HG03342 (cell line): ENCODE results near the gene SUPT20H.
"Not testable (repeated sequence)": the region's sequence is repeated elsewhere in the genome, so short reads cannot be mapped to it uniquely, and the experiment has no call there.

ENCODE experiments used
- ATAC-seq: cut with Tn5 transposase; IDR thresholded peaks from one replicate; pipeline ENCODE4 v1.9.1; 2021; ENCODE audit warnings: mild to moderate bottlenecking, moderate library complexity; ENCODE audit not compliant: unreplicated experiment

The SUPT20H gene

DNA sequence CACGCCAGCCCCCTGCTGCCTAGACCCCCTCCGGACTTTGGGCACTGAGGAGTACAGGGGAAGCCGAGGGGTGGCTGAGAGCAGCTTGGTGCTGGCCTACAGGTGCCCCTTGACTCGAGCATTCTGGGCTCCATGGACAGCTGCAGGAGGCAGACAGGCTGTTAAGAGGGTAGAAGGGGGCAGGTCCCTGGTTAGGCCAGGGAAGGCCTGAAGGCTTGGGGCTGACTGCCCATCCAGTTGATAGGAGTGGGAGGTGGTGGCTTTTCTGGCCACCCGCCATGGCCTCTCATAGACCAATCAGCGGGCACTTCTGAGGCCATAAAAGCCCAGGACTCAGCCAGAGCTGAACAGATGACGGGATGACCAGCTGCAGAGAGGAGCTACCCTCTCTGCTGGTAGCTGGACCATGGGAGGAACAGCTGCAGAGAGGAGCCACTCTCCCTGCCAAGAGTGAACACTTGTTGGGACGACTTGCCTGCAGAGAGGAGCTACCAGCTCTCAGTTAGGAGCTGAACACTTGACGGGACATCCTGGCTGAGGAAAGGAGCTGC lies 10.7 kb upstream of the SUPT20H start:
- ATAC-seq, result no peak

DNA sequence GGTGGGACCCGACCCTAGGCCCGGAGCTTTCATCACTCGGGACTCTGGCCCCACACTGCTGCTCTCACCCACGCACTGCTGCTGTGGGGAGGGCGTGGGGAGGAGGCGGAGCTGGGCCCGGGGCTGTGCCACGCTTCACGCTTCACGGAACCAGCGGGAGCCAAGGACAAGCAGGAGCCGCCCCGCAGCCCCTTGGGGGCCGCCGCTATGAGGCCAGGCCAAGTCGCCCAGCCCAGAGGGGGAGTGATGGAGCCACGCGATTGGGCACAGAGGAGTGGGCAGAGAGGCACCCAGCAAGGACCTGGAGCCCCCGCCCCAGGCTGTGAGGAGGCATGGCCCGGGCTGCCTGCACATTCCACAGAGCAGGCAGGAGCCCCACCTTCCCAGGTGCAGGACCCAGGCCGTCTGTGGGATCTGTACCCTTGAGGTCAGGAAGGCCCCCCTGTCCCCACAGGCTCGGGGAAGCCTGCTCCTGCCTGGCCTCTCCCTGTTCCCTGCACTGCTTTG lies 10.2 kb upstream of the SUPT20H start:
- no peak for ATAC-seq

DNA sequence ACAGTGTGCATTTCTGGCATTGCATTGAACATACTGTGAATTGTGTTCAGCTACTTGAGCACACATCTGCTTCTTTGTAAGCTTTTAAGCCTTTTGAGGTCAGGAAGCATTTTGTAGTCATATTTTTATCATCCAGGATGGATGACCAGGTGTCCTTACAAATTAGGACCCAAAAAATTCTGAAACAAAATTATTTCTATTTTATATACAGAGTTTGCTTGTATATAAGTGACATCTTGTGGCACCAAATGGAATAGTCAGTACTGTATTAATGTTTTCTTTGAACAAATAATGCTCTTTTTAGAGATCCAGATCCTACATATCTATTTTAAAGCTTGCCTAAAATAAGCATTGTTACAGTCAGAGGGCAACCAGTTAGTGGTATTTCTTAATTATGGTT lies 9.5 kb upstream of the SUPT20H start:
- ATAC-seq, result no peak

DNA sequence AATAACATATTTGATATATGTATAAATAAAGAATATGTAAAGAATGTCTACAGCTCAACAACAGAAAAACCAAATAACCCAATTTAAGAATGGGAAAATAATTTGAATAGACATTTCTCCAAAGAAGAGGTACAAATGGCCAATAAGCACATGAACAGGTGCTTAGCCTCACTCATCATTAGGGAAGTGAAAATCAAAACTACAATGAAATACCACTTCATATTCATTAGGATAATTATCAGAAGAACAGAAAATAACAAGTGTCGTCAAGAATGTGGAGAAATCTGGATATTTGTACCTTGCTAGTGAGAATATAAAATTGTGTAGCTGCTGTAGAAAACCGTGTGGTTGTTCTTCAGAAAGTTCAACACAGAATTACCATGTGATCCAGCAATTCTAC lies 8.4 kb upstream of the SUPT20H start:
- ATAC-seq, result peak; percentile 50

DNA sequence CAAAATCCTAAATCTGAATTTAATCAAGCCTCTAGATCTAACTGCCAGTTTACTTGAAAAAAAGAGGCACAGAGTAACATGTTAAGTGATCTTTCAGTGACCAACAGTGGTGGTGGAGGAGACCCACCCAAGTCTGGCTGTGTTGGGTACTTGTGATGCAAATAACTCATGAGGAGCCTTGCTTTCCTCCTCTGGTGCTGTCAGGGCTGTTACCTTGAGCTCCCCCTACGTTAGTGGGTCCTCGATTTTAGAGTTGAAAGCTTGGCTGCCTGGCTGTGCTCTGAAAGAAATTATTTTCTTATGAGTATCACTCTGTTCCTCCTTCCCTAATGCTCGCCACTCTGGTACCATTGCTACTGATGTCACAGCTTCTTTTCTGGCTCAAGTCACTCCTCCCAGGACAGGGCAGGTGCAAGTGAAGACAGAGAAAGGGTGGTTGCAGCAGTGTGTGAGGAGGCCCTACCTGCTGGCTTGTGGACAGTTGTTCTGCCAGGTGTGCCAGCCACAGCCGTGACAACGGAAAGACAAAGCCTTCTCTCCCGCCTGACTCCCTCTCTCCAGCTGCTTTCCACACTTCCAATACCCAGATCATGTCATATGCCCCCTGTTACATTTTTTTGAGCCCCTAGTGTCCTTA lies 6.5 kb upstream of the SUPT20H start:
- no peak for ATAC-seq

DNA sequence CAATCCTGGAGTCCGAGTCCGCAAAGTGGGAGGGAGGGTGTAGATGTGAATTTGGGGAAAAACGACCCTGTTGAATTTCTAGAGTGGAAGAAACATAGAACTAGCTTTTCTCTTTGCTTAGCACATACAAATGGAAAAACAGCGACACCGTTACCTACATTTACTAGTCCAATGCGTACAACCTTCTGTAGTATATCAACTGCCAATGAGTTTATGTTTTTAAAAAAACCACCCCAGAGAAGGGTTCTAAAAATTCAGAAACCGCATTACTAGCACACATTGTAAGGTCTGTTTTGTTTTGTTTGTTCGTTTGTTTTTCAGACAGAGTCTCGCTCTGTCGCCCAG lies 332 bp upstream of the SUPT20H start:
- ATAC-seq, result peak; percentile 24

DNA sequence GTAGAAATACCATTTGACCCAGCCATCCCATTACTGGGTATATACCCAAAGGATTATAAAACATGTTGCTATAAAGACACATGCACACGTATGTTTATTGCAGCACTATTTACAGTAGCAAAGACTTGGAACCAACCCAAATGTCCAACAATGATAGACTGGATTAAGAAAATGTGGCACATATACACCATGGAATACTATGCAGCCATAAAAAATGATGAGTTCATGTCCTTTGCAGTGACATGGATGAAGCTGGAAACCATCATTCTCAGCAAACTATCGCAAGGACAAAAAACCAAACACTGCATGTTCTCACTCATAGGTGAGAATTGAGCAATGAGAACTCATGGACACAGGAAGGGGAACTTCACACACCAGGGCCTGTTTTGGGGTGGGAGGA lies 3.3 kb downstream of the SUPT20H start:
- ATAC-seq, result not testable (repeated sequence)

DNA sequence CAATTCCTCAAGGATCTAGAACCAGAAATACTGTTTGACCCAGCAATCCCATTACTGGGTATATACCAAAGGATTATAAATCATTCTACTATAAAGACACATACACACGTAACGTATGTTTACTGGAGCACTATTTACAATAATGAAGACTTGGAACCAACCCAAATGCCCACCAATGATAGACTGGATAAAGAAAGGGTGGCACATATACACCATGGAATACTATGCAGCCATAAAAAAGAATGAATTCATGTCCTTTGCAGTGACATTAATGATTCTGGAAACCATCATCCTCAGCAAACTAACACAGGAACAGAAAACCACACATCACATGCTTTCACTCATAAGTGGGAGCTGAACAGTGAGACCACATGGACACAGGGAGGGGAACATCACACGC lies 6.4 kb downstream of the SUPT20H start:
- not testable (repeated sequence) for ATAC-seq

DNA sequence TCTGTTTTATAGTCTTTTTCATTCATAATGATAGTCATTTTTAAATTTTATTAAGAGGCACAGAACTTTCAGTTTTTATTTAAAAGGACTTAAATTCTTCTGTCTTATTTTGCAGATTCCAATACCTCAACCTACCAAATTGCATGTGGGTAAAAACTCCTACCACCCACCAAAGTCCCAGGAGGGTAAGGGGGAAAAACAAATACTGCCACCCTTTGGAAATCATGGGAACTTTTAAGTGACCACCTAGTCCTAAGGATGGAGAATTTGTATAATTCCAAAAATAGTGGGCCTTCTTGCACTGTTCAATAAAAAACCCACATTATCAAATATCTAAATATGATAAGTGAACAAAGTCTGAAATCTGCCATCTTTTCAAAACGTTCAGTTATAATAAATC lies 9.7 kb downstream of the SUPT20H start:
- no peak for ATAC-seq

DNA sequence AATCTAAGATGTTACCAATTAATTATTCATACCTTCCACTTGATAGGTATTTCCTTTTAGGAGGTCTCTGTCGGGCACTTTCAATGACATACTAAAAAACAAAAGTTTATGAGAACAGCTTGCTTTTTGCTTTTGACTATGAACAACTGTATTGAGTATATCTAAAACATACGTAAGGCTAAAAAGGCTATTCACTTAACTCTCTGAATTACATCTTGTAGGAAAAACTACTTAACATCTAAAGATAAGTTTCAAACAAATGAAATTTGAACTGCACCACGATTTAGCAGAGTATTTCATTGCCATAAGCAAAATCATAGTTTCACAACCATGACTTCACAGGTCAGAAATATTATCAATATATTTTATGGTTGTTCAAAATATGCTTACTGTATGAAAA lies 11.6 kb downstream of the SUPT20H start:
- ATAC-seq, result no peak

DNA sequence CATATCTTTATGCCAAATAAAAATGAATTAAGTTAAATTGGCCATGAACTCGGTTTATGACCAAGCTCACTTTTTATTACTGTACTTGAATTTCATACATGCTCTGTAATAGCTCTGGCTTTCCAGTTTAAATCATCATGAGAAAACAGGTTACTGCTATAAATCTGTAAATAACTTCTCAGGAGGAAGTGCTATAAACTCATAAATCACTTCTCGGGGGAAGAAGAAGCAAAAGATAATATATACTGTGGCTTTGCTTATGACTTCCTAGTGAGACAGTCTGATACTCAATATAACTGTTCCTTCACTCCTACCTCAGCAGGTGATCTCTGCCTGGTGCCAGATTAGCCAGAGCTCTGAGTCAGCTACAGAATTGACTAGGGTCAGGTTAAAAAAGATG lies 12.5 kb downstream of the SUPT20H start:
- no peak for ATAC-seq

DNA sequence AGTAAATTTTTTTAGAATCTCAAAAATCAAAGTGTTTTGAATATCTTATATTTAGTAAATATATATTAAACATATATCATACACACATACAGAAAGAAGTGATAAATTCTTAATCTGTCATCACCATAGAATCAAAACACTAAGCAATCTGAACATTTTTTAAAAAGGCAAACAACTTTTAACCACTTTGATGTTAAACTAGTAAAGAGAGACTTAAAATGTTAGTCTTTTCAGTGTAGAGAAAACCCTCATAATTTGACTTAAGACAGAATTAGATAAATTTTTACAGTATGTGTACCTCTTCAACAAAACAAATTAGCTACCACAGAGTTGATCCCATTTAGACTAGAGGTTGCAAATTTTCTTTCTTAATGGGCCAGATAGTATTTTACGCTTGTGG lies 13.4 kb downstream of the SUPT20H start:
- no peak for ATAC-seq

DNA sequence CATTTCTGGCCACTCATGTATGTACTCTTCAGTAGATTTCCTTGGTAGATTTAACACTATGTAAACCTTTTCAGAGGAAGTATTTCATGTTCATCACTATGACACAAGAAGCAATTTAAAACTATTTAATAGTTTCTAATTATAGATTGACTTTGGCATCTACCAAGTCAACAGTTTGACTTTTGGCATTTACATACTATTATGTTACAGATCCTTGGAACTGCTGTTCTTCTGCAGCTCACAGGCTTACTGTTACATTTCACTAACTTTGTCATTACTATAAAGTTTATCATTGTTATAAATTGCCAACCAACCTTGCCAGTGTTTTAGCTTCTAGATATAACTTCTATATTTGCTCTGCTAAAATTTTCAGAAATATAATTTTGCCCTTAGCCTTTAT lies 18.7 kb downstream of the SUPT20H start:
- no peak for ATAC-seq

DNA sequence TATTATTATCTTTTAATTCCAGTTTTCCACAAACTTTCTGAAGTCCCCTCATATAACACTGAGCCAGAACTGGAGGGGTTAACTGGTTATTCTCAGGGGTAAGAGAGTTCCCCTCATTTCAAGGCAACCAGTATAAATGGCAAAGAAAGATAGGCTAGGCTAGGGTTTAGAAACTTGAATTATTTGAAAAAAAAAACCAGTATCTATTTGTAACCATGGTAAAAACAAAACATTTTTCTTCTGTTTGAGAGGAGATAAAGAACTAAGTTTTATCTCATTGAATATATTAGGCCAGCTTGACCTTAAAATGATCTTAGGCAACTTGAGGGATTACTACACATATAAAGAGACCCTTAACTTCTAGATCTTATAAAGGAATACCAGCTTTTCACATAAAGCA lies 19.6 kb downstream of the SUPT20H start:
- ATAC-seq, result no peak

DNA sequence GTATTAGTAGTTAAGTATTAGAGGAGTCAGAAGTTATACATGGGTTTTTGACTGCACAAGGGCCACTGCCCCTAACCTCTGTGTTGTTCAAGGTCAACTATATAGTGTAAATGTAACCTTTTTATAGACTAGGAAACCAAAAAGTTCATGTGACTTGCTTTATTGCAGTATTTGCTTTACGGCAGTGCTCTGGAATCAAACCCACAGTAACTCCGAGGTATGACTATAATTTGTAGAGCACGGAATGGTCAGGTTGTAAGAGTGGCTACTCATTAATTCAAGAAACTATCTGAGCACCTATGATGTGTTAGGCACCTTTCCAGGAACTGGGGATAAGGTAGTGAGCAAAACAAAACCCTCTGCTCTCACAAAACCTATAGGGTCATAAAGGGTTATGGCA lies 22.2 kb downstream of the SUPT20H start:
- no peak for ATAC-seq

DNA sequence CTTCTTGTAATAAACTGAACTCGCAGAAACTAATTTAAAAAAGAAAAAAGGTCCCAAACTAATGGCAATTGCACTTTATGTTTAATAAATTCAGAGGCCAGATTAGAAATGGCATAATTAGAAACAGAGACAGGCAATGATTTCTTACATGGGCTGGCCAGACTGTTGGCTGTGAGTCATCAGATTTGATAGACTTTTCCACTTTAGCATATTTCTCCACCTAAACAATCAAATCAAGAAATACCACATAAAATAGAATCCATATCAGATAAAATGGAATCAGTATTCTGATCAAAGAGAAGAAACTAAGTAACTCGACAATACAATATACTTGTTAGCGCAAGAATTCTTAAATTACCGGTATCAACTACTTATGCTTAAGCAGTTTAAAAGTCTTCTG lies 29.9 kb downstream of the SUPT20H start:
- no peak for ATAC-seq

DNA sequence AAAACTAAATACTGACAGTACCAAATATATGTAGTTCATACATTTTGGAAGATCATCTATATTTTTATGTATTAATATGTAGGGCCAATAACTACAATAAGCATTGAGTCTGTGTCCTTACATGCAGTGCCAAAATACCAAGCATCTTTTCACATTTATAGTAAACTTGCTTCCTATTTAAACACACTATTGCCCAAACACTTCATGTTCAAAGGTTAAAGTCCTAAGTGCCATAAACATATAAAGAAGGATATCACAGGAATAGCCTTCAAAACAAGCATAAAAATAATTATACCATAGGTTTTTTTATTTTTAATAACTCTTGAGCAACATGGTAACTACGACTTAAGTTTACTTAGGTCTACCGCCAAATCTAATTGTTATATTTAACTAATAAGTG lies 31.8 kb downstream of the SUPT20H start:
- no peak for ATAC-seq

DNA sequence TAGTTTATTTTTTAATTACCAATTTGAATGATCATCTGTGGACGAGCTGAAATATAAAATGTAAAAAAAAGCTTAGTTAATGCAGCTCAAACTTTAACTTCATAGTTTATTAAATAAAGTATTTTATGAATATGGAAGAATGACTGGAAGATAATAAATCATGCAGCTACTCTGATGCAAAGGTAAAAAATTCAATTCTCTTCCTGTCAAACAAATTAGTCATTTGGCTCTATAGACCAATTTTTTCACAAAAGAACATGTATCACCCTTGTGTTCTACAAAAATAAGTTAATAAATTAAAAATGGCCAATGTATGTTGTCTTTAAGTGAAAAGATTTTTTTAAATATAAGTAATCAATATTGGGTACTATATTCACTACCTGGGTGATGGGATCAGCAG lies 32.7 kb downstream of the SUPT20H start:
- no peak for ATAC-seq

DNA sequence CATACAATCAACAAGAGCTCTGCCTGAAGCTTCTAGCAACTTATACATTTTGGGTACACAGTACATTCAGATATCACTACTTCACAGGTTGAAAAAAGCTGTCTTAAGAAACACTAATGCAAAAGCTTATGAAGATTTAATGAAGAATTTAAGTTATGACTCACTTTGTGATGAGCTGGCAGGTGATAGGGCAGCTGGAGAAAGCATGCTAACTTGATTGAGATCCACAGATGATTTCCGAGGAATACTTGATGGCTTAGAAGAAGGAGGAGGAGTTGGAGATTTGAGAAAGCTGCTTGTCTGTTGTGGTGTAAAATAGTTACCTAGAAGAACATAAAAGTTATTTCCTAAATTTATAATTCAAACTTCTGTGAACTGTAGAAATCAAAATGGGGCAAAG lies 35.6 kb downstream of the SUPT20H start:
- no peak for ATAC-seq

DNA sequence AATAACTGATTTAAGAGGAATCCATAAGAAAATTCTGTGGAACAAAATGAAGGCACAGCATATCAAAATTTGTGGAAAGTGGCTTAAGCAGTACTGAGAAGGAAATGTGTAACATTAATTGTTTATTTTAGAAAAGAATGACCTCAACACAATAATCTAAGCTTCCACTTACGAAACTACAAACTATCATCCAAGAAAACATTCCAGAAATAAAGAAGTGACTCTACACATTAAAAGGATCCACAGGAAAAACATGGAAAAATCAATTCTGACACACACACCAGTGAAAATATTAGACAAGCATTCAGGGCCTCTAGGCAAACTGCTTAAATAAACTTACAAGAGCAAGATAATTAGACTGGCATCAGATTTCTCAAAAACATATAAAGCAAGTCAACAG lies 44.9 kb downstream of the SUPT20H start:
- ATAC-seq, result no peak

DNA sequence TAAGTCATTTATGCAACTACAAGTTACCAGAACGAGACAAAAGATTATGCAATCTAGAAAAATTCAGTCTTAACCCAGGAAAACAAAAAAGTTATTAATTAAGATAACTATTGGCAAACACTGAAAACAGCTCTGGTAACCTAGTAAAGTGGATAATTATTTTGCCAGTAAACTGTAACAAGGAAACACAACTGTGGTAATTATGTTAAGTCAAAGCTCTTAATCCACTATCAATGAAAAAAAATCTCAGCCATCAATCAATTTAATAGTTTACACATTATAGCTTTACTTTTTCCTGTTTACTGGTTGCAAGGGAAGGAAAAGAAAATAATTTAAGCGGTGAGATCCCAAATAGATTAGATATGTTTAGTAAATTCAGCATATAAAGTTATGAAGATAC lies 47.7 kb downstream of the SUPT20H start:
- no peak for ATAC-seq

DNA sequence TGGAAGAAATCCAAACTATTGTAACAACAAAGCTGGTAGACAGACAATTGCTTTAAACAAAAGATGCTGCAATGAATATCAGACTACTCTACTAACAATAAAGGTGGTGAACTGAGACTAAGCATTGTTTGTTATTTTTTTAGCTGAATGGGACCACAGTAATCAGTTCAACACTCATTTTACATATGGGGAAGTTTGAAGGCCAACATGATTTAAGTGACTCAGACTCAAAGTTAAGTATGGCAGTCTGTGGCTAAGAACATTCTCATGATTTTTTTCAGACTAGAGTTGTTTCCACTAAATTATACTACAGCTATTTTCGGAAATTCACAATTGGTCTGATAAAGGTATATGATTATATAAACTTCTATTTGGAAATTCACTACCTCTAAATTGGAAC lies 48.5 kb downstream of the SUPT20H start:
- no peak for ATAC-seq

DNA sequence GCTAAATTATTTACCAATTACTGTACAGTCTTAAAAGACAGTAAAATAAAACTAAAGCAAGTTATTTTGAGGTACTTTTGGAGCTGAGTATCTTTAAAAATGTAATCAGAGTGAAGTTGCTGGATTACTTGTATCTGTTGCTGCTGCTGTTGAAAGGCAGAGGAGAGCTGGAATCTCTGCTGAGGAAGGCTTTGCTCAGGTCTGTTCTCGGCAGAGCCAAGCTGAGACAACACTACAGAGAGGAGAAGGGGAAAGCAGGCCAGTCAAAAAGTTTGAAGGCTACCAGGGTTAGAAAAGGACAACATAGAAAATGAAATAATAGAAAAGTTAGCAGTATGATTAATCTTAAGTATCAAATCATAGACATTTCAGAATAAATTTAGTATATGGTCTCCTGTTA lies 49.1 kb downstream of the SUPT20H start:
- ATAC-seq, result no peak
